HG03097 (cell line): ENCODE results near the gene OR52B4.
"Not testable (repeated sequence)": the region's sequence is repeated elsewhere in the genome, so short reads cannot be mapped to it uniquely, and the experiment has no call there.

ENCODE experiments used
- ATAC-seq: cut with Tn5 transposase; IDR thresholded peaks from one replicate; pipeline ENCODE4 v1.9.1; 2021; ENCODE audit not compliant: unreplicated experiment, low FRiP score

The OR52B4 gene

DNA sequence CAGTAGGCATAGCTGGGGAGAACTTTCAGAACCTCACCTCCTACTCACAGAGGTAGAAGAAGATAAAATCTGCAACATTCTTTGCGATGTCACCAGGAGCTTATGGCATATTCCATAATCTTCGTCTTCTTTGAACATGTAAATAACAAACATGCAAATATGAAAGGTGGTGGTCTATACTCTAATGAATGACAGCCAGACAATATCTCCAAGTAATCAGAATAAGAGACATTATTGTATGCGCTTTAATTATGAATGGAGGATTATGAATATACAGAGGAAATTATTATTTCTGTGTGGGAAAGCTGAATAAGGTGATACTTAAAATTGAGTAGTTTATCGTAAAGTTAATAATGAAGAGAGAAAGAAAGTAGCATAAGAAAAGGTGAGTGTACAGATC, at the start of gene OR52B4:
Gene OR52B4 (minus strand): TSS at position 101 of the 400 bp plus-strand sequence. CDS start 91 bp downstream, at position 10.
- no peak for ATAC-seq

DNA sequence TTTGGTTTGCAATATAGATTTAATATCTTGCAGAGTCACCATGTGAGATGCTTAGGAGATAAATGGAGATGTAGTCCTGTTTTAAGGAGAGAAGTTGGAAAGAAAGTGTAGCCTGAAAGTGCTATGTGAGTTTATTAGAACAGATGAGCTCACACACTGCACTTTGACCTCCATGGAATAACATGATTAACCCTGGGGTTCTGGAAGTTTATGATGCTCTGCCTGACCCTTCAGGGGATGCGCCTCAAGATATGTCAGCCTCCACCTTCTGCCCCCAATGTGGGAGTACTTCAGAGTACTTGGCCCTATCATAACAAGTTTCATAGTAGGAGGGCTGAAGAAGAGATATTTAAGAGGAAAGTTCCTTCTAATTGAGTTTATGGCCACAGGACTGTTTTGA, 48.6 kb upstream of the OR52B4 start:
- ATAC-seq, result no peak

DNA sequence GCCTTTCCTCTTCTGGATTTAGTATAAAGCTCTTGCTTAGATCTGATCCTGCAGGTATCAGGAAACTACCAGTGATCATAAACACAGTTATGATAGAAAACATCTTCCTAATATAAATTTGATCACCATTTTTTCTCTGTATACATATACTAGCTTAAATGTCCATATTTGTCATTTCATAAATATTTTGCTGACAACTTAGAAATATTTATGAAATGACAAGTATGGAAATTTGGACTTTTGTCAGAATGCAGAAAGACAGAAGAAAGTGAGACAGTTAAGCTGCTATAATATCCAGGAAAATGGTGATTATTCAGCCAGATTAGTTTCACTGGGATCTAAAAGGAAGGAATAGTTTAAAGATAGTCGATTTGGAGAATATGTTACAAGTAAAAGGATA, 48.1 kb upstream of the OR52B4 start:
- no peak for ATAC-seq

DNA sequence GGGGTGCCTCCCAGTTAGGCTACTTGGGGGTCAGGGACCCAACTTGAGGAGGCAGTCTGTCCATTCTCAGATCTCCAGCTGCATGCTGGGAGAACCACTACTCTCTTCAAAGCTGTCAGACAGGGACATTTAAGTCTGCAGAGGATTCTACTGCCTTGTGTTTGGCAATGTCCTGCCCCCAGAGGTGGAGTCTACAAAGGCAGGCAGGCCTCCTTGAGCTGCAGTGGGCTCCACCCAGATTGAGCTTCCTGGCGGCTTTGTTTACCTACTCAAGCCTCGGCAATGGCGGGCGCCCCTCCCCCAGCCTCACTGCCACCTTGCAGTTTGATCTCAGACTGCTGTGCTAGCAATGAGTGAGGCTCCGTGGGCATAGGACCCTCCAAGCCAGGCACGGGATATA, 38.0 kb upstream of the OR52B4 start:
- not testable (repeated sequence) for ATAC-seq

DNA sequence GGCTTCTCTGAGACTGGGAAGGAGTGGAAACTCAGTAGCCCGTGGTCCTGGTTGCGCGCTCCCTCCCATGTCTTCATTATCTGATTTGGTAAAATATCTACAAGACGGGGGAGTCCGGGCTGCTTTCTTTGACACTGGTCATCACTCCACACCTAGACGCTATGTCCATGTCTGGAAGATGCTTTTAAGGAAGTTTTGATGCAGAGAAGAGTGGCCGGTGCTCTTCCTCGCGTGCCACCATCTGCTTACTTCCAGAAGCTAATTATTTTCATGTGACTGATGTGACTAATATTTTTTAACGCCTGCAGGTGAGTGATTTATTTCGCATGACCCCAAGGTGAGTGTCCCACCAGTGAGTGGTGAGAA, 25.7 kb upstream of the OR52B4 start:
- ATAC-seq, result no peak

DNA sequence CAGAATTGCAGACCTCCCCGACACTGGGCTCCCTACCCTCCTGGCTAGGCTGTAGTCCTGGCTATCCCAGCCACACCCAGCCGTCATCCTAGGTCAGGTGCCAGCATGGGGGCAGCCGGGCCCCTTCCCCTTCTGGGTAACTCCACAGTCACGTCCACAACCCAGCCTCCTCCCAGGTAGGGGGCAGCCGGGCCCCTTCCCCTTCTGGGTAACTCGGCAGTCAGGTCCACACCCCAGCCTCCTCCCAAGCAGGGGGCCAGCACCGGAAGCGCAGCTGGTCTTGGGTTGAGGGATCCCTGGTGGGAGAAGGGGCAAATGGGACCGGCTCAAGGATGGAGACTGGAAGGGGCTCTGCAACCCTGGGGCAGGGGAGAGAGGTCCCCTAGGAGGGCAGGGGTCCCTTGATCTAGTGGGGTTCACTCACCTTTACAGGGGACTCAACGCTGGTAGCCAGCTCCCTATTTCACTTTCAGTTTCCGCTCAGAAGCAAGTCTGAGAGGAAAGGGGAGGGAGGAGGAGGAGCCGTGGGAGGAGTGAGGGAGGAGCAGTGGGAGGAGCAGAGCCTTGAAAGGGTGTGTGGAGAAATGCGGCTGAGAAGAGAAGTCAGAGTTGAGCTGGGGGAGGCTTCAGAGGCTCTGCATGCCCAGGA, 25.1 kb upstream of the OR52B4 start, which contains the start of gene TRIM21:
Gene TRIM21 (minus strand): TSS at position 494 of the 649 bp plus-strand sequence. CDS start 3,293 bp downstream, outside the sequence.
- ATAC-seq, result peak; percentile 100

DNA sequence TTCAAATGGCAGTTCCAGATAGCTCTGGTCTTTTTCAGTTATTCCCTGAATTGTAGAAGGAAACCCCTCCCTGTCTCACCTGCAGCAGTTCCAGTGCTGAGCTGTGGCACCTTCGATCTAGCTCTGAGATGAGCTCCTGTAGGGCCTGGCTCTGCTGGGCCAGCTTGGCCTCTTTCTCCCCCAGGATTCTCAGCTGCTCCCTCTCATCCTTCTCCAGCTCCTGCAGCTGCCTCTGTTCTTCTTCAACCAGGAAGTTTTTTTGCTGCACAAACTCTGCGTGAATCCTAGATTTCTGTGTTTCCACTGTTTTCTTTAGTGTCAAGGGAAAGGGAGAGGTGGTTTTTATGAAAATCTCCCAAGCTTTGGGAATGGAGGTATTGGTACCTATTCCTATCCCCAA, 20.0 kb upstream of the OR52B4 start:
- ATAC-seq, result no peak

DNA sequence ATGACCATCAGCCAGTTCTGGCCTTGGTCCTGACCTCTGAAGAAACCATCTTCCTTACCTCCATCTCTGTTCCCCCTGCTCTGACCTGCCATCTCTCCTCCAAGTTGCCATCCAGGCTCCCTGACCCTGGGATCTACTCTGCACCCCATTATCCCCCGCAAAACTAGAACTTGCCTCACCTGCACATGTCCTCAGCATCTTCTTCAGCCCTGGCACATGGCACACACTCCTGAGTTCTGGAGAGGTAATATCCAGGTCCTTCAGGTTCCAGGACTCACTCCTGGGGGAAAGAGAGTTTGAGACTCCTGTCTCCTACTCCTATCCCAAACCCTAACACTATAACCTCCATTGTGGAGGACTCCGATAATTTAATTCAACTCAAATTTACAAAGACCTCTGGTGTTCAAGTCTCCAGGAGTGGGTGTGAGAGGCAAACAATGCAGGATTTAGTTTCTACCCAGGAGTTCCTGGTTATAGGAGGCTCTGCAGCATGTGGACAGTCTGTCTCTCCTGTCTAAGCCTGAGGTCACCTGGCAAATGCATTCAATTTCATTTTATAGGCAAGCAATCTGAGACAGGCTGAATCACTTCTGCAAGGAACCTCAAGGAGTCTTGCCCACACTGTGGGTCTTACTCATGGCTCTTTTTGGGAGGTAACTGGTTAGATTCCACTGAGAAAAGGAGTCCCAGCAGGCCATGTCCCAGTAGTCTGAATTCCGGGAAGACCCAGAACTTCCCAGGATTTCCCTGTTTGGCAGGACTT, 18.0 kb upstream of the OR52B4 start:
- ATAC-seq, result no peak

DNA sequence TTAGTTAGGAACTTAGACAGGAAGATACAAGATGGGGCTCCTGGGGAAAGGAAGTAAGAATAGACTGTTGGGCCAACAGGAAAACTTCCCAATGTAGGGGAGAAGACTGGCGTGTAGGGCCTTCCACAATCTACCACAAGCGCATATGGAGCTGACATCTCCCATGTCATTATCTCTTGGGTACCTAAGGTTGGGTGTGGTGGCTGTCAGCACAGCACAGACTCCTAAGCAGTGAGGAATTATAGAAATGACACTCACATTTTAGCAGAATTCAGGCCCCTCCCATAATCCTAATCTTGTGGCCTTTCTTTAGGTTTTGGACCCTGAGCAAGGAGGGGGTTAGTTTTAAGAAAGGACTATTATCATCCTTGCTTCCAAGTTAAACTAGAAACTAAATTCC, 13.7 kb upstream of the OR52B4 start:
- no peak for ATAC-seq

DNA sequence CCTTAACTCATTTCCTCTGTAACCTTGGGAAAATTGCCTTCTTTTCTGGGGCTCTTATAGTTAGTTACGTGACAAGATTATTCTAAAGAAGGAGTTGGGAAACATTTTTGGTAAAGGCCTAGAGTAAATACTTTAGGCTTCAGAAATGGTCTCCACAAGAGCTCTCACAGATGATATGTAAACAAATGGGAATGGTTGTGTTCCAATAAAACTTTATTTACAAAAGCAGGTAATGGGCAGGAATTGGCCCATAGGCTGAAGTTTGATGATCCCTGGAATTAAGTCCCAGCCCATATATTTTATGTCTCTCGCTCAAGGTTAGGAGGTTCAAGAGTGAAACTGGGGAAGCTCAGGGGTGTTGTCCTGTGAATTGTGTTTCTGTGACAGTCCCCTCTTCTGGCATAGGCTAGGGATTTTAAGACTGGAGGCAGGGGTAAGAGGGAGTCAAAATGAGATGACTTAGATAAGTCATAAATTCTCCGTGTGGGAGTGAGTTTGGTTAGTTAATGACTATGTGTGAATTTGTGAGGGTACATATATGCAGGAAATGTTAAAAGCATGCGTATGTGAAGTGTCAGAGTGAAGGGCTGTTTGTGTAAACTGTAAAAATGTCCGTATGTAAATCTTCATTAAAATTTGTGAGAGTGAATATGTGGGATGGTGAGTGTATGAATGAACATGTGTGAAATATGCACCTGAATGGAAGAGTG, 7.4 kb upstream of the OR52B4 start:
- ATAC-seq, result no peak

DNA sequence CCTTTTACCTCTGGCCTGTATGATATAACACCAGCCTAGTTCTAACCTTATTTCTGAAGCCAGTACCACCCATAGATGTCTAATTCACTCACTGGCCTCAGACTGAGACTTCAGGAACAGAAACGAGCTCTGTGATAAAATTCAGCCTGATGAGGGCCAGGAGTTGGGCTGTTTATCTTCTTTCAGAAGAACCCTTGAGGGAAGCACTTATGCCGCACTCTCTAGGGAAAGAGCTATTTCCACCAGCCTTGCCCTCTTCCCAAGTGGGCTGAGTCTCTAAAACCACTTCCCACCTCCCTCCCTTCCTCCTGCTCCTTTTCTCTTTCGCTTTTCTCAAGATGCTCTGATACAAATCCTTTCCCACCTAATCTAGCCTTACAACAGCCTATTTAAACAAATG, 2.0 kb upstream of the OR52B4 start:
- no peak for ATAC-seq

DNA sequence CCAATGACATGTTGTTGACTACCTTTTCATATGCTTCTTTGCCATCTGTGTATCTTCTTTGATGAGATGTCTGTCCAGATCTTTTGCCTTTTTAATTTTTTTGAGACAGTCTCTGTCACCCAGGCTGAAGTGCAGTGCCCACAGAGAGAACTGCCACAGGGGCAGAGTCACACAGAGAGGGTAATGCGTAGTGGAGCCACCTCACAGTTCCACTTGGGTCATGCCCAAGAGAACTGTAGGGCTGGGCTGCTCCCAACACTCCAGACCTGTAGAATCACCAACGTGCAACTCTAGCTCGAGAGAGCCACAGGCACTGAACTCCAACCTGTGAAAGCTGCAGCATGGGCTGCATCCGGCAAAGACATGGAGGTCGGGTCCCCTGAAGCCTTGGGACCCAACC, 20.0 kb downstream of the OR52B4 start:
- not testable (repeated sequence) for ATAC-seq

DNA sequence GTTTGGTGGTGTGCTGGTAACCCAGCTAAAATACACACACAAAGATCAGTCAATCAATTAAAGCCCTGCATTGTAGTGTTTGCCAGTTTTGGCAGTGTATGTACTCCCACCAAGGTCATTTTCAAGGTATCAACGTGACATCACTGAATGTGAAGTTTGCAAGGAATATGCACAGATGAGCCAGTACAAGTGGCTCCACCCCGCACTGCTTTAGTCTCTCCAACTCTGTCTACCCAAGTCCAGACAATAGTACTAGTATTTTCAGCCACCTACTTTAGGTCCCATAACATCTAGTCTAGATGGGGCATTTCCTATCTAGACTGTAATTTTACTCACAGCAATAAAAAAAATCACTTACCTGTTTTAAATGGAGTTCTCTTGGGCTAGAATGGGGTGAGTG, 22.8 kb downstream of the OR52B4 start:
- ATAC-seq, result not testable (repeated sequence)

DNA sequence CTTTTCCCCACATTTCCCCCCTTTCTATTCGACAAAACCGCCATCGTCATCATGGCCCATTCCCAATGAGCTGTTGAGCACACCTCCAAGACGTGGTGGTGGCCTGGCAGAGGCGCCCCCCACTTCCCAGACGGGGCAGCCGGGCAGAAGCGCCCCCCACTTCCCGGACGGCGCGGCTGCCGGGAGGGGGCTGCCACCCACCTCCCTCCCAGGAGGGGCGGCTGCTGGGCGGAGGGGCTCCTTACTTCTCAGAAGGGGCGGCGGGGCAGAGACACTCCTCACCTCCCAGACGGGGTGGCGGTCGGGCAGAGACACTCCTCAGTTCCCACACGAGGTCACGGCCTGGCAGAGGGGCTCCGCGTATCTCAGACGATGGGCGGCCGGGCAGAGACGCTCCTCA, 33.8 kb downstream of the OR52B4 start:
- not testable (repeated sequence) for ATAC-seq
